ENCODE data around the gene BRPF1.

GRCh38 chr3:9757427-9757826 is 25.9 kb downstream of the BRPF1 start:
- no peak for TF ChIP-seq EZH2phosphoT487 (IDR thresholded peaks at IDR 0.05; ENCODE audit: insufficient read depth, low read depth)
- TF ChIP-seq EZH2 (IDR thresholded peaks at IDR 0.05; ENCODE audit: insufficient read depth, poor library complexity, severe bottlenecking): no peak

All from GM23248 (cell line).